HUES48 (cell line): Measurements from ENCODE around the gene PICK1.

Experiments used
- H3K27ac ChIP-seq: one replicate; pipeline ENCODE4 v1.7.0; 2013; ENCODE audit warnings: low read depth, low read length, inconsistent platforms
- H3K27me3 ChIP-seq: 2 replicates; pipeline ENCODE4 v1.6.1; 2013; ENCODE audit warnings: mild to moderate bottlenecking, low read length; ENCODE audit not compliant: control insufficient read depth, insufficient read depth
- H3K36me3 ChIP-seq: 2 replicates; pipeline ENCODE4 v1.6.1; 2013; ENCODE audit warnings: low read length; ENCODE audit not compliant: control insufficient read depth, insufficient read depth
- H3K4me1 ChIP-seq: 2 replicates; pipeline ENCODE4 v1.6.1; 2013; ENCODE audit warnings: mild to moderate bottlenecking, low read length; ENCODE audit not compliant: control insufficient read depth, insufficient read depth
- H3K4me3 ChIP-seq: 2 replicates; pipeline ENCODE4 v1.5.1; 2013; ENCODE audit warnings: mild to moderate bottlenecking, low read depth, low read length
- H3K9ac ChIP-seq: 2 replicates; pipeline ENCODE4 v1.6.1; 2013; ENCODE audit warnings: mild to moderate bottlenecking, low read depth, low read length, moderate library complexity
- H3K9me3 ChIP-seq: 2 replicates; pipeline ENCODE4 v1.6.1; 2013; ENCODE audit warnings: low read length; ENCODE audit not compliant: control insufficient read depth, insufficient read depth

PICK1 gene

DNA sequence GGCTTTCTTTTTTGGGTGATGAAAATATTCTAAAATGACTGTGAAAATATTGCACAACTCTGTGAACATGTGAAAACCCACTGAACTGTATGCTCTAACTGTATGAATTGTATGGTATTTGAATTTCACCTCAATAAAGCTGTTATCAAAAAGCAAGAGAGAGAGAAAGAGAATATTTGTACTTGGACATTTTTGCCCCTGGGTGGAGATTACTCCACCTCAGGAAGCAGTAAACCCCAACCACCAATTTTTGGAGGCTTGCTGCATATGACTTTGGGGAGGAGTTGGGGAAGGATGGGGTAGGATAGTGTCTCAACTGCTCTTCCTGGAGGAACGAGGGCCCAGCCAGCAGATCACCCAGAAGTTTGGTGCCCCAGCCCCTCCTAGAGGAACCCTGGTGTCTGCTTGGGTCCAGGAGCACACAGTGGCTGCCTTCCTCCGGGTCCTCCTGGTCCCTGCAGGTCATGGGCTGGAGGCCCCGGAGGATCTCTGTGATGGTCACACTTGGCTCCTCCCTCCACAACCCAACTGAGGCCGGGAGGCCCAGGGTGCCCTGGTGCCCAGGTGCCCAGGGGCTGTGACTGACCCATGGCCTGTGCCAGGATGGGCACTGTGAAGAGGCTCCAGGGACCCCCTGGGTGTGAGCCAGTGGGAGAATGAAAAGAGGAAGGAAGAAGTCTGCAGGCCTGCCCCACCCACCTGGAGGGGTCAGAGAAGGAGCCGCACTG, 15.3 kb upstream of the PICK1 start:
- Histone ChIP-seq H3K27ac (no peak overlapping the region), H3K36me3 (no peaks in the 10 kb centered on the region), H3K4me1 (no peaks in the 10 kb centered on the region), H3K27me3 (no peaks in the 10 kb centered on the region; the same call in 1 of the 2 replicates), H3K9ac (no peak overlapping the region), H3K9me3 (no peaks in the 10 kb centered on the region), H3K4me3 (no peak overlapping the region)

DNA sequence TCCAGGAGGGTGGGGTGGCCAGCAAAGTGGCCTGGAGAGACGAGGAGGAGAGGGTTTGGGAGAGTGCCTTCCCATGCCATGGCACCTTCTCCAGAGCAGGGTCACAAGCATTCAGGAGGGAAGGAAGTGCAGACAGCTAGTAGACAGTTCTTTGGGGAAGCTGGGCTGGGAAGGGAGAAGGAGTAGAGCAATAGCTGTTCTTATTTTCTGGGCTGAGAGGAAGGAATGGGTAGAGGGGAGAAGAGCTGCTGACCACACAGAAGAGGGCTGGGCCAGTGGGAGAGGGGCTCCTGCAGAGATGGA, 14.8 kb upstream of the PICK1 start:
- no peaks in the 10 kb centered on the region for H3K9me3 ChIP-seq
- H3K4me3 ChIP-seq, result no peak overlapping the region
- H3K9ac ChIP-seq, result no peak overlapping the region
- no peak overlapping the region for H3K27ac ChIP-seq
- H3K27me3 ChIP-seq, result no peaks in the 10 kb centered on the region; the same call in 1 of the 2 replicates
- no peaks in the 10 kb centered on the region for H3K36me3 ChIP-seq
- H3K4me1 ChIP-seq, result no peaks in the 10 kb centered on the region

DNA sequence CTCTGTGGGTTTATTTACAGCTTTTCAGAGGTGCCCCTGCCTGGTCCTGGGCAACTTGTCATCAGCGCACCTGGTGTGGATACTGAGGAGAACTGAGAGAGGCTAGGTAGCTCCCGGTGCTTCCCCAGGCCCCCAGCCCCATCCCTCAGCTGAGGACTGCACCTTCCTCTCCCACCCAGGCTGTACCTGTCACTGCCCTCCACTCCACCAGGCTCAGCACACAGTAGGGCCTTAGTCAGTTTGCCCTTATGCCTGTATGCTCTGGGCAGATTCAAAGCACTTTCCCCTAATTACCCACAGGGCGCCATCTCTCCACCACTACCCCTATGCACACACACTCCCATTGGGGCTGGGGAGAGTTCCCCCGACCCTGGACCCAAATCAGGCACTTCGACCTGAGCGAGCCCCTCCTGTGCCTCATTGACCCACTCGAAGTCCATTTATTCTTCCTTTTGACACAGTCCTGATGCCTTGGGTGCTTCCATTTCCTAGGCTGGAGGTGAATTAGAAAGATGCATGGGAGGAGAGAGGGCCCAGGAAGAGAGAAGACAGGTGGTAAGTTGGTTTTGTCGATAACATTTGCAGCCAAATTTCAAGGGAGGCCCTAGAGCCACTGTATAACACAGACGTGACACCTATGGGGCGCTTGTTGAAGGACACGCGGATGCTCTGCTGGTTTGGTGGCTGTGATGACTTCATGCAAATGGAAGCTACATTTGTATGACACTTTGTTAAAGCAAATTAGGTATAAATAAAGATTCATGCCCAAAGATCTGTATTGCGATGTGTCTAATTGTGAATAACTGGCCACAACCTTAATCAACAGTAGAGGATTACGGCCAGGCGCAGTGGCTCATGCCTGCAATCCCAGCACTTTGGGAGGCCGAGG, 13.8 kb upstream of the PICK1 start:
- H3K4me3 ChIP-seq, result no peak overlapping the region
- no peaks in the 10 kb centered on the region for H3K4me1 ChIP-seq
- no peak overlapping the region for H3K27ac ChIP-seq
- no peaks in the 10 kb centered on the region for H3K9me3 ChIP-seq
- H3K27me3 ChIP-seq, result no peaks in the 10 kb centered on the region; the same call in 1 of the 2 replicates
- no peak overlapping the region for H3K9ac ChIP-seq
- H3K36me3 ChIP-seq, result no peaks in the 10 kb centered on the region

DNA sequence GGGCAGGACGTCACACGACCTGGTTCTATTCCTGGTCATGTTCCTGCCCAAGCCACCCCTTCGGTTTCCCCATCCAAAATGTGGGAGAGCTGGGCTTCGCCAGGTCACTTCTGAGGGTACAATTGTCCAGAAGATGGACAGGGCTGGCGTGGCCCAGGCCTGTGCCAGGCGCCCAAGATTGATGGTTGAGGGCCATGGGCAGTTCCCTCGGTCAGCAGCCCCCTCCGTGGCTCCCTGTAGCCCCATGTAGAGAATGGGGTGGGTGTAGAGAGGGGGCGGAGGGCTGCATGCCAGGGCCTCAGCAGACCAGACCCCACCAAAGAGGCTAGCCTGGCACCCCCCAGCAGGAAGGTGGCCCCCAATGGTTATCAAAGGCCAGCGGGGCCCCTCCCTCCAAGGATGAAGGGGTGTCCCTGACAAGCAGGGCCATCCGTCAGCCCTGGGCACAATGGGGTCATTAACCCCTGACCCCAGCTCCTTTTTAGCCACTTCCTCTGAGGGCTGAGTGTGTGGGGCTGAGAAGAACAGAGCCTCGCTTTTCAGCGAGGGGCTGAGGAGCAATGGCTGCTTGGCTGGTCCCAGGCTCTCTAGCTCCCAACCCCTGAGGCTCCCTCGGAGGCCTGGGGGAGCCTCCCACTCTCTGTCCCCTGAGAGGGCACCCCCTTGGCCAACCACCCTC, 11.0 kb upstream of the PICK1 start:
- Histone ChIP-seq H3K27me3 (no peaks in the 10 kb centered on the region), H3K27ac (no peak overlapping the region), H3K9me3 (no peaks in the 10 kb centered on the region), H3K4me3 (no peak overlapping the region), H3K4me1 (no peaks in the 10 kb centered on the region), H3K9ac (no peak overlapping the region), H3K36me3 (no peaks in the 10 kb centered on the region)

DNA sequence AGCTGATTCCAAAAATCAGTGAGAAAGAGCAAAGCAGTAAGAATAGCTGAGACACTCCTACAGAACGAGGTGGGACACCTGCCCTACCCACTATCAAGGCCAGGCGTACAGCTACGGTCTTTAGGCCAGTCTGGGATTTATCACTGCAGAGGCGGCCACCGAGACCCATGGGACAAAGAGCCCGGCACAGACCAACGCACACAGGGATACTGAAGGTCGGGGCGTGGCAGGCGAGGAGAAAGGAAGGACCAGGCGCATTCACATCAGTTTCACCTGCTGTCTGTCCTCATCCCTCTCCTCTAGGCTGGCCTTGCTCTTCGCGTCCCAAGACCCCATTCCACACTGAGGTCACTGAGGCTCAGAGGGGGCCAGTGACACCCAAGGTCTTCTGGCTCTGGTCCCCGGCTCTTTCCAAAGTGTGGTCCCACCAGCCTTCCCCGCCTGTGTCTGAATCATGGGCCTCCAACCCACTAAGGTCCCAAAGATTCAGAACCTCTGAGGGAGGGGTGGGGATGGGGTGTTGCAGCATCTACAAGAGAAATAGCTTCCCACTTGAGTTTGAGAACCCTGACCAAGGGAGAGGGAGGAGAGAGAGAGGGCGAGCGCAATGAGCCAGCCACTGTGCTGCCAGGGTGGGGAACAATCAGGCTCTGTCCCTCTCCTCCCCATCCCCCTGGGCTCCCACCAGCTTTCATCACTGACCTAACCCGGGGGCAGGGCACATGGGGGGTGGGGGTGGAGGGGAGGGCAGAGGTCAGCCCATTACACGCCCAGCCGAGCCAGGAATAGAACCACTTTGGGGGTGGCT, 7.2 kb upstream of the PICK1 start:
- Histone ChIP-seq H3K4me3 (no peak overlapping the region), H3K27ac (no peak overlapping the region), H3K9ac (no peak overlapping the region), H3K9me3 (no peaks in the 10 kb centered on the region), H3K4me1 (peaks cover 4% of the 10 kb centered on the region; the same call in 1 of the 2 replicates), H3K27me3 (no peaks in the 10 kb centered on the region), H3K36me3 (no peaks in the 10 kb centered on the region)

DNA sequence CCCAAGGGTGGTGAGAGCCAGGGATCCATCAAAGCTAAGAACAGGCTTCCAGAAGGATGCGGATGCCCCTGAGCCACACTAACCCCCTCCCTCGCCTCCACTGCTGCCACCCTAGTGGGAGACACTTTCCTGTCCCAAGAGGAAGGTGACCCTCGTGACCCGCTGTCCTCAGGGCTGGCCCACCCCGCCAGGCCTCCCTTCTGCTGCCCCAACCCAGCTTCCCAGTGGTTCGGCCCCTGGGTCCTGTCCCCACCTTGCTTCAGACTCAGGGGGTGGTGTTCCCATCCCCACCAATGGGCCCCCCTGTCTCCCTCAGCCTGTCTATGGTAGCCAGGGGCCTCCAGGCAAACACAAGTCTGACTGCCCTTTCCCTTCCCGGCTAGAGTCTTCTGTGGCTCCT, 6.5 kb upstream of the PICK1 start:
- Histone ChIP-seq H3K4me1 (peaks cover 4% of the 10 kb centered on the region; the same call in 1 of the 2 replicates), H3K9me3 (no peaks in the 10 kb centered on the region), H3K36me3 (no peaks in the 10 kb centered on the region), H3K27ac (no peak overlapping the region), H3K27me3 (no peaks in the 10 kb centered on the region), H3K4me3 (no peak overlapping the region), H3K9ac (no peak overlapping the region)

DNA sequence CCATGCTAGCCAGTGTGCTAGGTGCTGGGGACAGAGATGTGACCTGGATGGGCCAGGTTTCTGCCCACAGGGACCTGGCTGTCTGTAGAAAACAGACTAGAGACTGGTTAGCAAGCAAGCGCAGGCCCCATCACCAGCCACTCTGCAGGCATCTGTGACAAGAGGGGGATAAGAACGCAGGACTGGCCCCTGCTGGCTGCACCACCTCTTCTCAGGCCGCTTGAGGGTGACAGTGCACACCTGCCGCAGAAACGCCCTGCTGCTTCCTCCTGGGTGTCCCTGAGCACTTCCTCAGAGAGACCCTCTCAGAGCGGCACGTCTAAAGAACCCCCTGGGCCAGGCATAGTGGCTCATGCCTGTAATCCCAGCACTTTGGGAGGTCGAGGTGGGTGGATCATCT, 5.9 kb upstream of the PICK1 start:
- Histone ChIP-seq H3K36me3 (no peaks in the 10 kb centered on the region), H3K4me1 (peaks cover 4% of the 10 kb centered on the region; the same call in 1 of the 2 replicates), H3K27me3 (no peaks in the 10 kb centered on the region), H3K27ac (no peak overlapping the region), H3K4me3 (no peak overlapping the region), H3K9ac (no peak overlapping the region), H3K9me3 (no peaks in the 10 kb centered on the region)

DNA sequence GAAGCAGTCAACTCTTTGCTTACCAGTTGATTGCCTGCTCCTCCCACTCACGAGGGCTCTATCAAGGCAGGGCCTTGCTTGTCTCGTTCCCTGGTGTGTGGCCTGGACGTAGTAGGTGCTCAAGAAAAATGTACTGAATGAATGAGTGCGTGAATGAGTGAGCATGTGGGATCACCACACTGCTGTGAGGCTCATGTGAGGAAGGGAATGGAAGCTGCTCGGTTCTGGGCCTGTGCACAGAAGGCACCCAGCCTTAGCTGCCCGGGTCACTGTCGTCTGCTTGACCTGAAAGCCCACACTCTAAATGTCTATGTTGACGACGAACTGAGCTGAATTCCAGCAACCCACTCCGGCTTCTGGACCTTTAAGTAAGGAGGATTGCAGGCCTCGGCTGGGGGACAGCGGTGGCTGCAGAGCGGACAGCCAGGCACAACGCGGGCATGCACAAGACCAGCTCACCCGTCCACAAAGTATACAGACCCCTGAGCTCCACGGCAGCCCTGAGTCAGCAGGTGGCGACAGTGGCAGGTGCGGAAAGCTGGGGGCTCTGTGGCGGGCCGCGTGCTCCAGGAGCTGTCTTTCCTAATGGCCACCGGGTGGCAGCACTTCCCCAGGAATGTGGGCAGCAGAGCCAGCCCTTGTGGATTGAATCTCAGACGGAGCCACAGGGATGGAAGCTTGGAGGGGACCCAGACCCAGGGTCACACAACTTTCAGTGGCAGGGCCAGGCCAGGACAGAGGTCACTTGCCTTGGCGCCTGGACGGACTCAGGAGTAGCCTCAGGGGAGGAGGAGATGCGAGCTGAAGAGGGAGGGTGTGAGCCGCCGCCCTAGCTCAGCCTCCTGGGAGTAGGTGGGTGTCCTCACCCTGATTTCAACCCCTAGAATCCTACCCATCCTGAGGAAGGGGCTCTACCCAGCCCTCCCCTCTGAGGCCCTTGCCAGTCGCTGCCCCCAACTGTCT, 5.0 kb upstream of the PICK1 start:
- Histone ChIP-seq H3K27ac (no peak overlapping the region), H3K4me1 (peaks cover 4% of the 10 kb centered on the region; the same call in 1 of the 2 replicates), H3K9me3 (no peaks in the 10 kb centered on the region), H3K9ac (no peak overlapping the region; the same call in 1 of the 2 replicates), H3K36me3 (no peaks in the 10 kb centered on the region), H3K4me3 (no peak overlapping the region), H3K27me3 (no peaks in the 10 kb centered on the region)

DNA sequence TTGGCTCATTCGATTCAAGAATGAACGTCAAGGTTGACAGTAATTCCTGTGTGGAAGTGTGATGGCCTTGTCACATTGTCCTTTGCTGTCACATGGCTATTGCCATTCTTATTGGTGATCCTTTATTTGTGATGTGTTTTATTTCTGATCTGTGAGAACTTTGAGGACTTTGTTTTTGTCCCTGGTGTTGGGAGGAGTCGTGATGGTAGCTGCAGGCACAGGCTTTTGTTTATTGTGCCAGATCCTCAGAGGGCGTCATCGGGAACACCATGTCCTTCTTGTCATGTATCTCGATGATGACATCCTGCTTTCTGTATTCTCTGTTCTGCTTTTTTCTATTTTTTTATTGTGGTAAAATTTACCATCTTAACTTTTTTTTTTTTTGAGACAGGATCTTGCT, 5.6 kb downstream of the PICK1 start:
- H3K36me3 ChIP-seq, result peaks cover 59% of the 10 kb centered on the region
- no peaks in the 10 kb centered on the region for H3K27me3 ChIP-seq
- H3K4me3 ChIP-seq, result no peak overlapping the region
- 0 out of 2 replicates have a peak, but pooled peaks cover under 1% of the 10 kb centered on the region for H3K4me1 ChIP-seq
- H3K9ac ChIP-seq, result no peak overlapping the region
- no peaks in the 10 kb centered on the region for H3K9me3 ChIP-seq
- no peak overlapping the region for H3K27ac ChIP-seq

DNA sequence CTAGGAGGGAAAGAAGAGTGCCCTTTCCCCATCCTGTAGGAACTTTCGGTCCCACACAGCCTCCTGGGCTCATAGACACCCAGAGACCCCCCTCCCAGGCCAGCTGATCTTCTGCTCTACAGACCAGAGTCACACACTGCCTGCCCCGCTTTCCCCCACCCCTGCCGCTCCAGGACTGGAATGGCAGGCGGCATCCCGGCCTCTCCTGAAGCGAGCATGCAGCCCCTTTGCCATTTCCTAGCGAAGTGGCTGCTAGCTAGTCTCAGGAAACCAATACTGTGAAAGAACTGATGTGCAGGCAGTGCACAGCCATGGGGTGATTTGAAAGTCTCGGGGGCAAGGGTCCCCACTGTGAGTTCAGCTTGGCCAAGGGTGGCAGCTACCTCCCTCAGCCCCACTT, 8.3 kb downstream of the PICK1 start:
- H3K9me3 ChIP-seq, result no peaks in the 10 kb centered on the region
- H3K9ac ChIP-seq, result no peak overlapping the region
- H3K36me3 ChIP-seq, result peaks cover 56% of the 10 kb centered on the region
- no peaks in the 10 kb centered on the region for H3K27me3 ChIP-seq
- H3K4me1 ChIP-seq, result no peaks in the 10 kb centered on the region
- H3K4me3 ChIP-seq, result no peak overlapping the region
- H3K27ac ChIP-seq, result no peak overlapping the region
